H1 (cell line): Measurements from ENCODE around the gene EFCAB6. TPM values are rescaled to one million over a fixed set of nuclear protein-coding genes. Genes with fewer than 3 reads are reported as not detected.

Experiments
- CTCF ChIA-PET: fragments of 300-600 bp; sonication (Branson Sonifier 250); formaldehyde crosslinking; loops from one replicate; lab custom pipeline; 2021; ENCODE audit not compliant: partially characterized antibody; lab: Charles Lee
- POLR2A ChIA-PET: fragments of 300-600 bp; sonication (Branson Sonifier 250); formaldehyde crosslinking; loops from one replicate; lab custom pipeline; 2021; ENCODE audit warnings: inconsistent platforms; ENCODE audit not compliant: partially characterized antibody; lab: Charles Lee
- DNase-seq, 2 experiments: peaks; one replicate each; pipeline versions ENCODE4 v3.0.0 to v3.0.0-alpha.2; 2010 to 2022; ENCODE audit warnings: low spot score in 2 of 2, low read depth in 1 of 2, mixed read lengths in 1 of 2
- FAIRE-seq: peaks from 2 replicates; lab custom pipeline; 2011; peaks lifted over from hg19 to GRCh38; lab: Jason Lieb, UNC
- H2AFZ ChIP-seq: 2 replicates; pipeline ENCODE4 v1.8.1; 2012; ENCODE audit warnings: low read length, inconsistent platforms
- H2AK5ac ChIP-seq: 2 replicates; pipeline ENCODE4 v1.6.1; 2013; ENCODE audit warnings: low read depth, low read length
- H2BK120ac ChIP-seq: replicated peaks from 2 replicates; pipeline ENCODE3; 2013; ENCODE audit warnings: low read depth, low read length, inconsistent platforms
- H2BK12ac ChIP-seq: 2 replicates; pipeline ENCODE4 v1.6.1; 2013; ENCODE audit warnings: low read depth, low read length
- H2BK15ac ChIP-seq: 2 replicates; pipeline ENCODE4 v1.6.1; 2013; ENCODE audit warnings: low read length
- H2BK20ac ChIP-seq: 2 replicates; pipeline ENCODE4 v1.6.1; 2013; ENCODE audit warnings: low read length
- H2BK5ac ChIP-seq: 2 replicates; pipeline ENCODE4 v1.6.1; 2013; ENCODE audit warnings: low read depth, low read length
- H3K14ac ChIP-seq: 2 replicates; pipeline ENCODE4 v1.6.1; 2013; ENCODE audit warnings: inconsistent platforms; ENCODE audit not compliant: insufficient read length
- H3K18ac ChIP-seq: 2 replicates; pipeline ENCODE4 v1.6.1; 2013; ENCODE audit warnings: low read length; ENCODE audit errors: extremely low read depth
- H3K23ac ChIP-seq: 2 replicates; pipeline ENCODE4 v1.6.1; 2013; ENCODE audit warnings: inconsistent platforms; ENCODE audit not compliant: insufficient read length
- H3K23me2 ChIP-seq: 2 replicates; pipeline ENCODE4 v1.6.1; 2013; ENCODE audit warnings: low read depth, low read length
- H3K27ac ChIP-seq: 2 replicates; pipeline ENCODE4 v1.6.1; 2011; ENCODE audit warnings: low read depth, low read length, inconsistent platforms
- H3K27me3 ChIP-seq, 4 experiments: replicated peaks in 1 of 4; 1 replicate in 1 of 4; 2 replicates in 3 of 4; pipeline versions ENCODE4 v1.6.1 to v1.8.1; 2011 to 2013; ENCODE audit warnings: low read length in 3 of 4, mild to moderate bottlenecking in 3 of 4, inconsistent platforms in 2 of 4, mixed read lengths in 2 of 4, moderate library complexity in 1 of 4; ENCODE audit not compliant: control insufficient read depth in 3 of 4, insufficient read depth in 3 of 4; ENCODE audit errors: extremely low read depth in 1 of 4
- H3K36me3 ChIP-seq, 4 experiments: 2 replicates each; pipeline versions ENCODE4 v1.6.1 to v1.8.1; 2011 to 2013; ENCODE audit warnings: mild to moderate bottlenecking in 4 of 4, low read length in 3 of 4, moderate library complexity in 2 of 4, control low read depth in 1 of 4, inconsistent platforms in 1 of 4; ENCODE audit not compliant: insufficient read depth in 4 of 4, control insufficient read depth in 2 of 4
- H3K4ac ChIP-seq: replicated peaks from 2 replicates; pipeline ENCODE3; 2013; ENCODE audit warnings: low read length, low read depth, mixed read lengths, inconsistent platforms; ENCODE audit not compliant: insufficient read length
- H3K4me1 ChIP-seq, 4 experiments: replicated peaks in 1 of 4; 1 replicate in 1 of 4; 2 replicates in 3 of 4; pipeline versions ENCODE4 v1.6.1 to v1.8.1; 2011 to 2013; ENCODE audit warnings: low read length in 3 of 4, inconsistent platforms in 2 of 4, mixed read lengths in 1 of 4; ENCODE audit not compliant: insufficient read depth in 4 of 4, control insufficient read depth in 3 of 4
- H3K4me2 ChIP-seq, 2 experiments: 2 replicates each; pipeline versions ENCODE4 v1.6.1 to v1.8.1; 2011 to 2013; ENCODE audit warnings: low read depth in 2 of 2, low read length in 2 of 2, control low read depth in 1 of 2, inconsistent platforms in 1 of 2, mild to moderate bottlenecking in 1 of 2; ENCODE audit not compliant: insufficient read depth in 1 of 2
- H3K4me3 ChIP-seq, 4 experiments: fragments of 200-600, 300-600 bp in 1 of 4; sonication (generic), shearing (Covaris generic), sonication (Bioruptor Twin) in 1 of 4; 2 replicates each; pipeline versions ENCODE4 v1.5.1 to v1.8.1; 2011 to 2016; ENCODE audit warnings: low read length in 4 of 4, low read depth in 3 of 4, control low read depth in 2 of 4, inconsistent platforms in 2 of 4, mild to moderate bottlenecking in 2 of 4, mixed read lengths in 1 of 4, moderate library complexity in 1 of 4; ENCODE audit not compliant: insufficient read depth in 2 of 4; ENCODE audit errors: extremely low read depth in 1 of 4
- H3K56ac ChIP-seq: replicated peaks from 2 replicates; pipeline ENCODE3; 2013; ENCODE audit warnings: low read depth, mild to moderate bottlenecking, mixed read lengths, low read length, inconsistent platforms; ENCODE audit not compliant: insufficient read length
- H3K79me1 ChIP-seq: 2 replicates; pipeline ENCODE4 v1.6.1; 2013; ENCODE audit warnings: low read depth, low read length, control low read depth
- H3K79me2 ChIP-seq, 2 experiments: 2 replicates each; pipeline versions ENCODE4 v1.6.1 to v1.8.1; 2012 to 2013; ENCODE audit warnings: low read length in 2 of 2, mild to moderate bottlenecking in 2 of 2, inconsistent platforms in 1 of 2; ENCODE audit not compliant: insufficient read depth in 2 of 2, control insufficient read depth in 1 of 2
- H3K9ac ChIP-seq, 4 experiments: replicated peaks in 1 of 4; 1 replicate in 1 of 4; 2 replicates in 3 of 4; pipeline versions ENCODE4 v1.6.1 to v1.8.1; 2011 to 2013; ENCODE audit warnings: low read depth in 3 of 4, low read length in 3 of 4, control low read depth in 2 of 4, mild to moderate bottlenecking in 2 of 4, moderate library complexity in 2 of 4, inconsistent platforms in 1 of 4; ENCODE audit errors: extremely low read depth in 1 of 4
- H3K9me3 ChIP-seq, 2 experiments: 2 replicates each; pipeline versions ENCODE4 v1.6.1 to v1.8.1; 2012 to 2013; ENCODE audit warnings: mild to moderate bottlenecking in 2 of 2, moderate library complexity in 2 of 2, control low read depth in 1 of 2, inconsistent platforms in 1 of 2, low read depth in 1 of 2, low read length in 1 of 2, mixed read lengths in 1 of 2; ENCODE audit not compliant: insufficient read depth in 2 of 2
- H4K20me1 ChIP-seq, 2 experiments: replicated peaks in 1 of 2; 2 replicates each; pipeline versions ENCODE3 to v1.8.1; 2011 to 2013; ENCODE audit warnings: inconsistent platforms in 2 of 2, low read length in 2 of 2, mild to moderate bottlenecking in 1 of 2; ENCODE audit not compliant: insufficient read depth in 2 of 2, control insufficient read depth in 1 of 2
- H4K5ac ChIP-seq: 2 replicates; pipeline ENCODE4 v1.6.1; 2013; ENCODE audit warnings: low read length, low read depth, mixed read lengths, inconsistent platforms; ENCODE audit not compliant: insufficient read length
- H4K8ac ChIP-seq: 2 replicates; pipeline ENCODE4 v1.8.0; 2013; ENCODE audit warnings: mild to moderate bottlenecking, moderate library complexity, low read length, inconsistent platforms; ENCODE audit not compliant: insufficient read depth; ENCODE audit errors: extremely low read depth
- H4K91ac ChIP-seq: replicated peaks from 2 replicates; pipeline ENCODE3; 2013; ENCODE audit warnings: low read length, mixed read lengths, inconsistent platforms; ENCODE audit not compliant: insufficient read length
- BACH1 ChIP-seq: IDR thresholded peaks from 2 replicates; pipeline ENCODE4 v1.6.1; 2012; ENCODE audit warnings: low read length, improper control_type of control experiment
- BCL11A ChIP-seq, 2 experiments: IDR thresholded peaks; one replicate each; pipeline ENCODE4 v1.6.1; 2011; ENCODE audit warnings: low read depth in 2 of 2, low read length in 2 of 2, mild to moderate bottlenecking in 2 of 2
- CTBP2 ChIP-seq: IDR thresholded peaks from 2 replicates; pipeline ENCODE4 v1.7.0; 2011; ENCODE audit warnings: borderline replicate concordance, mild to moderate bottlenecking, moderate library complexity, mixed read lengths, low read length; ENCODE audit not compliant: insufficient read depth, insufficient read length
- E2F6 ChIP-seq: IDR thresholded peaks from 2 replicates; pipeline ENCODE4 v1.6.1; 2012; ENCODE audit warnings: inconsistent platforms
- NRF1 ChIP-seq: IDR thresholded peaks from 2 replicates; pipeline ENCODE4 v1.6.1; 2011; ENCODE audit warnings: mild to moderate bottlenecking, low read depth, low read length, improper control_type of control experiment
- WGBS, 2 experiments: shearing (Covaris generic) in 1 of 2; methylation state at CpG; one replicate each; pipeline versions ENCODE4 v1.1.6 to v1.1.7; 2013 to 2015; ENCODE audit warnings: low lambda C conversion rate in 2 of 2, mixed read lengths in 2 of 2, inconsistent platforms in 1 of 2, low coverage in 1 of 2, missing lambda C conversion rate in 1 of 2; ENCODE audit not compliant: insufficient replicate concordance in 2 of 2, insufficient coverage in 1 of 2, insufficient read length in 1 of 2; ENCODE audit errors: extremely low coverage in 1 of 2, missing lambda C conversion rate in 1 of 2; 5-methylcytosine and 5-hydroxymethylcytosine counted together
- polyA plus RNA-seq, 7 experiments: library from polyadenylated mRNA; depleted of rRNA in 3 of 7; stranded (reverse) in 5 of 7; unstranded in 2 of 7; fragments of >200 nt in 5 of 7; fragments of 200-250 nt in 2 of 7; gene quantifications; 1 replicate in 5 of 7; 2 replicates in 1 of 7; 4 replicates in 1 of 7; pipeline versions ENCODE4 v1.2.1 to v1.2.3, GENCODE V29; 2011 to 2013; ENCODE audit warnings: missing spikeins in 2 of 7, mixed read lengths in 2 of 7
- total RNA-seq: library from RNA; stranded (reverse); fragmentation: NEBNext Ultra II Directional; extraction: Animal tissue kit (Norgen Biotek cat#: 25700); gene quantifications from 2 replicates; pipeline ENCODE4 v1.2.1, GENCODE V29; 2021

EFCAB6 gene
- total and polyA plus RNA-seq, 2 of the 8 experiments (the other 6 are each of a cell fraction or from before 2014, with no cell fraction given) = 0.32 to 1.7 TPM

- no peak for FAIRE-seq
These were observed 191.9 kb downstream of the EFCAB6 start for GRCh38 chr22:43620197-43620596.

More at GRCh38 chr22:43620197-43620596, 191.9 kb downstream of the EFCAB6 start:
- no peak overlapping the region for H3K4ac ChIP-seq
- H4K20me1 ChIP-seq = no peaks in the 10 kb centered on the region
- no peak overlapping the region for H2BK20ac ChIP-seq
- H3K23ac ChIP-seq = no peak overlapping the region
- H3K18ac ChIP-seq = no peak overlapping the region
- H3K4me3 ChIP-seq = no peak overlapping the region
- H3K27ac ChIP-seq = no peak overlapping the region
- H2BK120ac ChIP-seq = no peak overlapping the region
- no peak overlapping the region for H3K56ac ChIP-seq
- POLR2A ChIA-PET = no interaction called here
- H4K91ac ChIP-seq = no peak overlapping the region
- H2BK15ac ChIP-seq = no peak overlapping the region
- 97% methylated on average over 3 of the region's 3 CpGs; no CpG with 5 or more reads in 1 of the 2 experiments for WGBS, 2 experiments
- H3K36me3 ChIP-seq = no peaks in the 10 kb centered on the region
- H2BK5ac ChIP-seq = no peak overlapping the region
- no peak overlapping the region for H3K9ac ChIP-seq
- DNase-seq = no peak
- no peak overlapping the region for H4K5ac ChIP-seq
- H3K14ac ChIP-seq = no peak overlapping the region
- TF ChIP-seq BCL11A (IDR thresholded peaks at IDR 0.05; ENCODE audit: low read depth in 2 of 2, low read length in 2 of 2) (no peak), NRF1 (no peak), E2F6 (no peak), CTBP2 (no peak), BACH1 (no peak)
- no peak overlapping the region for H2AK5ac ChIP-seq
- H2AFZ ChIP-seq = no peak overlapping the region
- H3K27me3 ChIP-seq = no peaks in the 10 kb centered on the region
- no peak overlapping the region for H4K8ac ChIP-seq
- H3K79me1 ChIP-seq = no peaks in the 10 kb centered on the region
- no peaks in the 10 kb centered on the region for H3K4me1 ChIP-seq
- H2BK12ac ChIP-seq = no peak overlapping the region
- no peak overlapping the region for H3K4me2 ChIP-seq
- no peaks in the 10 kb centered on the region for H3K79me2 ChIP-seq
- peaks cover 3% of the 10 kb centered on the region in 2 experiments; a peak in 1 of 4 replicates for H3K9me3 ChIP-seq
- CTCF ChIA-PET = no interaction called here
- no peaks in the 10 kb centered on the region for H3K23me2 ChIP-seq
